Caco-2 (cell line): Measurements from ENCODE around the gene CENPM. TPM values are rescaled to one million over a fixed set of nuclear protein-coding genes. Genes with fewer than 3 reads are reported as not detected.

ENCODE experiments used
- BruUV-seq: library from RNA; stranded (reverse); fragments of 400-500 nt; replicated peaks from 2 replicates; lab custom pipeline; 2021; lab: Mats Ljungman, UMichigan
- CTCF ChIA-PET: fragments of 300-600 bp; sonication (Branson Sonifier 250); formaldehyde crosslinking; loops from one replicate; lab custom pipeline; 2022; ENCODE audit warnings: antibody characterized with exemption; lab: Charles Lee
- POLR2A ChIA-PET: fragments of 300-600 bp; sonication (Branson Sonifier 250); formaldehyde crosslinking; loops from one replicate; lab custom pipeline; 2022; ENCODE audit warnings: antibody characterized with exemption; lab: Charles Lee
- DNase-seq, 2 experiments: peaks; one replicate each; pipeline versions ENCODE4 v3.0.0 to v3.0.0-alpha.2; 2020 to 2022
- H3K27me3 ChIP-seq: replicated peaks from 2 replicates; pipeline ENCODE4 v1.6.0; 2011; ENCODE audit warnings: low read length; ENCODE audit not compliant: control insufficient read depth, insufficient read depth
- H3K36me3 ChIP-seq: 2 replicates; pipeline ENCODE4 v1.5.1; 2011; ENCODE audit warnings: low read length; ENCODE audit not compliant: control insufficient read depth, insufficient read depth
- H3K4me1 ChIP-seq: fragments of 250-450 bp; sonication (Bioruptor Pico); 2 replicates; pipeline ENCODE4 v1.5.1; 2020; ENCODE audit warnings: mild to moderate bottlenecking
- H3K4me3 ChIP-seq: 2 replicates; pipeline ENCODE4 v1.5.1; 2011; ENCODE audit warnings: low read depth, mild to moderate bottlenecking, control low read depth, low read length
- H3K9me3 ChIP-seq: fragments of 250-450 bp; sonication (Bioruptor Pico); 2 replicates; pipeline ENCODE4 v1.5.1; 2020; ENCODE audit warnings: mild to moderate bottlenecking, moderate library complexity
- H3K27ac Mint-ChIP-seq: one replicate; pipeline ENCODE4 v1.8.0; 2022; ENCODE audit warnings: mixed read lengths; ENCODE audit not compliant: unreplicated experiment
- H3K27me3 Mint-ChIP-seq: one replicate; pipeline ENCODE4 v1.8.0; 2022; ENCODE audit warnings: mixed read lengths; ENCODE audit not compliant: insufficient read depth, unreplicated experiment
- H3K36me3 Mint-ChIP-seq: one replicate; pipeline ENCODE4 v1.8.0; 2022; ENCODE audit warnings: mild to moderate bottlenecking, mixed read lengths; ENCODE audit not compliant: insufficient read depth, unreplicated experiment
- H3K4me1 Mint-ChIP-seq: one replicate; pipeline ENCODE4 v1.8.0; 2022; ENCODE audit warnings: low read depth, mixed read lengths; ENCODE audit not compliant: unreplicated experiment
- H3K4me3 Mint-ChIP-seq: one replicate; pipeline ENCODE4 v1.8.0; 2022; ENCODE audit warnings: mild to moderate bottlenecking, moderate library complexity, mixed read lengths; ENCODE audit not compliant: unreplicated experiment
- H3K9me3 Mint-ChIP-seq: one replicate; pipeline ENCODE4 v1.8.0; 2022; ENCODE audit warnings: mixed read lengths; ENCODE audit not compliant: unreplicated experiment
- CTCF ChIP-seq, 2 experiments: fragments of 200-600 bp in 1 of 2; IDR thresholded peaks; 1 replicate in 1 of 2; 2 replicates in 1 of 2; pipeline versions ENCODE4 v1.5.1 to v1.8.0; 2011 to 2022; ENCODE audit warnings: antibody characterized with exemption in 1 of 2, control low read depth in 1 of 2, inconsistent platforms in 1 of 2, low read depth in 1 of 2, low read length in 1 of 2, mild to moderate bottlenecking in 1 of 2, moderate library complexity in 1 of 2; ENCODE audit not compliant: insufficient read depth in 1 of 2, severe bottlenecking in 1 of 2, unreplicated experiment in 1 of 2
- intact Hi-C: fragments of 100-400 bp; cut with micrococcal nuclease; formaldehyde crosslinking; loops from one replicate; pipeline ENCODE4 v1.10.0; 2022; ENCODE audit not compliant: unreplicated experiment
- total RNA-seq: library from RNA; stranded (reverse); gene quantifications from 2 replicates; pipeline ENCODE4 v1.2.3, GENCODE V29; 2022

Gene CENPM
- total RNA-seq, 1 experiment from 2014 or later: 46.4 TPM

- intact Hi-C loops: no loop called here
Measured at GRCh38 chr22:41970601-41971000, 23.6 kb upstream of the CENPM start.

GRCh38 chr22:41969110-41969646, 22.2 kb upstream of the CENPM start, which contains the start of gene SEPTIN3:
Gene SEPTIN3 (plus strand): TSS chr22:41969443. CDS start chr22:41971493, 2,050 bp downstream.
- no peak within 1 kb of the TSS for H3K4me3 Mint-ChIP-seq
- POLR2A ChIA-PET: interaction anchor here (0.6 kb wide), 1 partner anchor 347 kb away, joined by 3 read pairs; no protein-coding TSS in a partner anchor
- intact Hi-C loops: loop anchor here (5.0 kb wide), 1 partner anchor 103 kb away; the partner anchor contains the start of genes NAGA and PHETA2

More at GRCh38 chr22:41970601-41971000, 23.6 kb upstream of the CENPM start:
- H3K4me1 ChIP-seq: no peaks in the 10 kb centered on the region
- Mint-ChIP-seq H3K4me1 (no peaks in the 10 kb centered on the region), H3K9me3 (no peaks in the 10 kb centered on the region), H3K4me3 (no peak overlapping the region), H3K27ac (no peak overlapping the region), H3K27me3 (peaks cover 14% of the 10 kb centered on the region), H3K36me3 (no peaks in the 10 kb centered on the region)
- TF ChIP-seq CTCF (IDR thresholded peaks at IDR 0.05; ENCODE audit: insufficient read depth in 1 of 2, low read depth in 1 of 2, low read length in 1 of 2, severe bottlenecking in 1 of 2, unreplicated experiment in 1 of 2): no peak
- no peak overlapping the region for H3K4me3 ChIP-seq
- CTCF ChIA-PET: no interaction called here
- no peaks in the 10 kb centered on the region for H3K9me3 ChIP-seq
- no peak for DNase-seq
- BruUV-seq: no TSS peak
- H3K36me3 ChIP-seq: no peaks in the 10 kb centered on the region
- H3K27me3 ChIP-seq: no peaks in the 10 kb centered on the region; the same call in 1 of the 2 replicates
- POLR2A ChIA-PET: no interaction called here

GRCh38 chr22:41968601-41969000, 21.6 kb upstream of the CENPM start:
- no TSS peak for BruUV-seq
- POLR2A ChIA-PET: interaction anchor here (0.6 kb wide), 1 partner anchor 347 kb away, joined by 3 read pairs; no protein-coding TSS in a partner anchor

More at GRCh38 chr22:41969110-41969646, 22.2 kb upstream of the CENPM start, which contains the start of gene SEPTIN3:
- Histone ChIP-seq H3K36me3 (no peaks in the 10 kb centered on the region), H3K4me1 (no peaks in the 10 kb centered on the region), H3K9me3 (no peaks in the 10 kb centered on the region), H3K4me3 (no peak within 1 kb of the TSS), H3K27me3 (no peaks in the 10 kb centered on the region; the same call in 1 of the 2 replicates)
- H3K4me1 Mint-ChIP-seq: no peaks in the 10 kb centered on the region
- CTCF ChIA-PET: no interaction called here
- peaks cover 5% of the 10 kb centered on the region for H3K27me3 Mint-ChIP-seq
- no peaks in the 10 kb centered on the region for H3K36me3 Mint-ChIP-seq
- no peaks in the 10 kb centered on the region for H3K9me3 Mint-ChIP-seq
- DNase-seq: no peak
- no peak within 1 kb of the TSS for H3K27ac Mint-ChIP-seq
- no peak for TF ChIP-seq CTCF (IDR thresholded peaks at IDR 0.05; ENCODE audit: insufficient read depth in 1 of 2, low read depth in 1 of 2, low read length in 1 of 2, severe bottlenecking in 1 of 2, unreplicated experiment in 1 of 2)
- BruUV-seq: no TSS peak

More at GRCh38 chr22:41968601-41969000, 21.6 kb upstream of the CENPM start:
- no peak overlapping the region for H3K27ac Mint-ChIP-seq
- TF ChIP-seq CTCF (IDR thresholded peaks at IDR 0.05; ENCODE audit: insufficient read depth in 1 of 2, low read depth in 1 of 2, low read length in 1 of 2, severe bottlenecking in 1 of 2, unreplicated experiment in 1 of 2): no peak
- DNase-seq: no peak
- CTCF ChIA-PET: interaction anchor here (1.1 kb wide), 1 partner anchor 107 kb away, joined by 4 read pairs; no protein-coding TSS in a partner anchor
- Histone ChIP-seq H3K9me3 (no peaks in the 10 kb centered on the region), H3K4me3 (no peak overlapping the region), H3K36me3 (no peaks in the 10 kb centered on the region), H3K4me1 (no peaks in the 10 kb centered on the region), H3K27me3 (no peaks in the 10 kb centered on the region; the same call in 1 of the 2 replicates)
- intact Hi-C loops: loop anchor here (5.0 kb wide), 1 partner anchor 104 kb away; the partner anchor contains the start of genes NAGA and PHETA2
- peaks cover 5% of the 10 kb centered on the region for H3K27me3 Mint-ChIP-seq
- no peak overlapping the region for H3K4me3 Mint-ChIP-seq
- no peaks in the 10 kb centered on the region for H3K36me3 Mint-ChIP-seq
- H3K4me1 Mint-ChIP-seq: no peaks in the 10 kb centered on the region
- no peaks in the 10 kb centered on the region for H3K9me3 Mint-ChIP-seq
